HG03432 (cell line): ENCODE results near the gene NXPE3.

ENCODE experiments used
- ATAC-seq: cut with Tn5 transposase; IDR thresholded peaks from one replicate; pipeline ENCODE4 v1.9.1; 2021; ENCODE audit warnings: mild to moderate bottlenecking, moderate library complexity; ENCODE audit not compliant: unreplicated experiment

The NXPE3 gene

DNA sequence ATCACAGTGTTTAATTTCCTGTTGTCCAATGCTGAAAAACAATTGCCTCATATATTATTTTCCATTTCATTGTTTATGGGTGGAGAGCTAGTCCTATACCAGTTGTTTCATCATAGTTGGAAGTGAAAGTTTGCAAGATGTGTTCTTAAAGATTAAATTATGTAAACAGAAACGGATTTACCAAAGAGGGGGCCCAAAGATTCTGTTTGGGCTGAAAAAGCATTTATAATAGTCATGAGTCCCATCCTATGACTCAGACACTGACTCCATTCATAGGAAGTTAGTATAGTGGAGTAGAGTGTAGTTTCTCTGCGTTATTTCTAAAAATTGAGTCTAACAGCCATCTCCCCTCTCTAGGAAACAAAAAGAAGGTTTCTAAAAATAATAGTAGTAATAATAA is 94.6 kb downstream of the NXPE3 start:
- ATAC-seq, result no peak

DNA sequence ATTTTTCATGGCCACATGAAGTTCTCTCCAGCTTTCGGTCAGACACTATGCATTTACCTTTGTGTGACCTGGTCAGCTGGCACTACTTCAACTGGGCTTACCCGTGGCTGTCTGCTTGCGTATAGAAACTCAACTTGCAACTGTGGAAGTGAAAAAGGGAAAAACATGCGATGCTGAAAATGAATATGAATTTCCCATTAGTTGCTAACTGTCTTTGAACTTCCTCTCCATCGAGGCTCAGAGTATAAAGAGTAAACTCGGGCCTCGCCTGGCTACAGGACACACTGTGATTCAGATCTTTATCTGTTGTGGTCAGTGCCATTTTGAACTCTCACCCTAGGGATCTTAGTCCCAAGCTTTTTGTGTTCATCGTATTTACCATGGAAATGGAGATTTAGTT is 97.1 kb downstream of the NXPE3 start:
- ATAC-seq, result no peak
